HG03354 (cell line): ENCODE results near the gene KIAA0232.
"Not testable (repeated sequence)": the region's sequence is repeated elsewhere in the genome, so short reads cannot be mapped to it uniquely, and the experiment has no call there.

Source experiments
- ATAC-seq: cut with Tn5 transposase; IDR thresholded peaks from one replicate; pipeline ENCODE4 v1.9.1; 2021; ENCODE audit warnings: mild to moderate bottlenecking; ENCODE audit not compliant: unreplicated experiment, poor library complexity, severe bottlenecking

The KIAA0232 gene

DNA sequence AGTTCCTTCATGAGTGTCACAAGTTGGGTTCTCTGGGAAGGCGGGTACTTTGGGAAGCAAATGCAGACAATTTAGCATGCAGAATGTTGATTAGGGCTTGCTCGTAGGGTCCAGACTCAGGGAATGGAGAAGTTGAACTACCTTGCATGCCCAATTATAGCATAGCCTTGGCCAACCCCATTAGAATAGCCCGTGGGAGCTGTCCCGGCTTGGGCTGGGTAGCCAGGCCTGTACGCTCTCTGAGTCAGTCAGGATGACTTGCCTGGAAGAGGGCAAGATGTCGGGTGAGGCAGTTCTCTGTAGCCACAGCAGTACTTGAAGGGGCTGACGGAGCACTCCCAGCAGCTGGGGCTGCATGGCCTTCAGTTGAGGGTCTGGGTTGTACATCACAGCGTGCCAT, 19.5 kb downstream of the KIAA0232 start:
- ATAC-seq: no peak

DNA sequence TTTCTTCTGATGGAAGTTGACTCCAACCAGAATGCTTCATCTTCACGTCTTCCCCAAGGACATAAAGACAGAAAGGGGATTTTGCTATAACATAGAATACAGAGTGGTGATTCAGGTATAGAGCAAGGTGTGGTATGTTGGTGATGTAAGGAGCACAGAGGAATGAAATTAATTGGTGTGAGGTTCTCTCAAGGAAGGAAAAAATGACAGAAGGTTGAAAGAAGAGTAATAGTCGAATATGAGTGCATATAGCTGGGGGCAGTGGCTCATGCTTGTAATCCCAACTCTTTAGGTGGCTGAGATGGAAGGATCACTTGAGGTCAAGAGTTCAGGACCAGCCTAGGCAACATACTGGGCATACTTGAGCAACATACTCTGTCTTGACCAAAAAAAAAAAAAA, 20.1 kb downstream of the KIAA0232 start:
- no peak for ATAC-seq

GRCh38 chr4:6803246-6803645, 20.7 kb downstream of the KIAA0232 start:
- ATAC-seq: no peak

GRCh38 chr4:6804082-6804752, 21.7 kb downstream of the KIAA0232 start:
- ATAC-seq: no peak

DNA sequence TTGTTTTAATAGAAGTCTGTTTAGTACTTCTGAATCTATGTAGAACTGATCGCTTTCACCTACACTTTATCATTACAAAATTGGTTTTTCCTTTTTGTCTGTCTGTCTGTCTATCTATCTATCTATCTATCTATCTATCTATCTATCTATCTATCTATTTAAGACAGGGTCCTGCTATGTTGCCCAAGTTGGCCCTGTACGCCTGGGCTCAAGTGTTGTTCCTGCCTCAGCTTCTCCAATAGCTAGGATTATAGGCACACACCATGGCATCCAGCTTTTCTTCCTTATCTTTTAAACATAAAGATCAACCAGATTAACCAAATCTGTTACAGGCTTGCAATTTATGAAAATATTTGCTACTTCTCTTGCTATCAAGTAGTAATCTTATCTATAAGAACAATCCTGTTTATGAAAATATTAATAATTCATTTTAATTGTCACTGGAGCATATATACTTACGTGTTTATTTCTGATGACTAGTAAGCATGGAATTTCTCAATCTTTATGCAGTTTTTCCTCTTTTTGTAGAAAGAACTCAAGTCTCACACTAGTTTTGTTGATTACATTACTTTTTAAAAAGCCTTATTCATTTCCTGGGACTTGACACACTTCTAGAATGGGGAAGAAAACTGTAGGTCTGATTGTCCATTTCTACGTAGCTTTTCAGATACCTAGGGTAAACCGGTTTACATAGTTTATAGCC, 24.5 kb downstream of the KIAA0232 start:
- no peak for ATAC-seq

GRCh38 chr4:6808259-6808658, 25.7 kb downstream of the KIAA0232 start:
- ATAC-seq: no peak

- ATAC-seq: no peak
Observed at GRCh38 chr4:6811165-6811564, 28.6 kb downstream of the KIAA0232 start.

- no peak for ATAC-seq
Observed at GRCh38 chr4:6812766-6813165, 30.2 kb downstream of the KIAA0232 start.

DNA sequence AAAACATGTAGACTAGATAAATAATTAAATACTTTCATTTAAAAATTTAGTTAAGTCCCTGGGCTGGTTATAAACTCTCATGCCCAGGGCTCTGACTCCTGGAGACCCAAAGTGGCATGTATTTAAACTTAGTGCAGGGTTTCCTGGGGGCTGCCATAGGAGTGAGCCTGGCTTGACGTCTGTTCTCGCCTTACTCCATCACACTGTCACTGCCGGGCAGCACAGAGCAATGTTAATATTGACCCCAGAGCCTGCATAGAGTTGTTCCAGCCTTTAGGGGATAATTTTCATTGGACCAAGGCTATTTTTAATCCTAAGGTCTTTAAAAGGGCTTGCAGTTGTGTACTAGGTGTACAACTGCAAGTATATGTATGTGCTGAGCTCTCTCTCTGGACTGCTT, 31.2 kb downstream of the KIAA0232 start:
- ATAC-seq: no peak

GRCh38 chr4:6815029-6815836, 32.7 kb downstream of the KIAA0232 start:
- no peak for ATAC-seq

DNA sequence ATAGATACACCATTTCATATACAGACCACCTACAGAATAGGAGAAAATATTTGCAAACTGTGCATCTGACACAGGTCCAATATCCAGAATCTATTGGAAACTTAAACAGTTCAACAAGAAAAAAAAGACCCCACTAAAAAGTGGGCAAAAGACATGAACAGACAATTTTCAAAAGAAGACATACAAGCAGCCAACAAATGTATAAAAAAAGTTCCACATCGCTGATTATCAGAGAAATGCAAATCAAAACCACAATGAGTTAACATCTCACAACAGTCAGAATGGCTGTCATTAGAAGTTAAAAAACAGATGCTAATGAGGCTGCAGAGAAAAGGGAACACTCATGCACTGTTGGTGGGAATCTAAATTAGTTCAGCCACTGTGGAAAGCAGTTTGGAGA, 36.8 kb downstream of the KIAA0232 start:
- ATAC-seq: no peak

DNA sequence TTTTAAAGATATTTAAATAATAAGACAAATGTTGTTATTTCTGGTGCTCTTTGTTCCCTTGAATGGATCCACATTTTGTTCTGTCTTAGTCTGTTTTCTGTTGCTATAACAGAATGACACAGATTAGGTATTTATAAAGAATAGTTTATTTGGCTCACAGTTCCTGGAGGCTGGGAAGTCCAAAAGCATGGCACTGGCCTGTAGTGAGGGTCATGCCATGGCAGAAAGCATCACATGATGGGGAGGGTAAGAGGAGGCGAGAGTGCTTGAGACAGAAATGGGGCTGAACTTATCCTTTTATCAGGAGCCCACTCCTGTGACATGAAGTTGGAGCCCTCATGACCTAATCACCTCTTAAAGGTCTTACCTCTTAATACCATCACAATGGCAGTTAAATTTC, 38.2 kb downstream of the KIAA0232 start:
- no peak for ATAC-seq

- no peak for ATAC-seq
Observed at GRCh38 chr4:6824071-6824470, 41.5 kb downstream of the KIAA0232 start.

GRCh38 chr4:6824772-6825402, 42.4 kb downstream of the KIAA0232 start:
- no peak for ATAC-seq

- no peak for ATAC-seq
Observed at GRCh38 chr4:6825403-6825802, 42.9 kb downstream of the KIAA0232 start.

GRCh38 chr4:6826781-6827508, 44.4 kb downstream of the KIAA0232 start:
- no peak for ATAC-seq

GRCh38 chr4:6829086-6829485, 46.6 kb downstream of the KIAA0232 start:
- ATAC-seq: no peak

GRCh38 chr4:6834867-6835266, 52.3 kb downstream of the KIAA0232 start:
- no peak for ATAC-seq

DNA sequence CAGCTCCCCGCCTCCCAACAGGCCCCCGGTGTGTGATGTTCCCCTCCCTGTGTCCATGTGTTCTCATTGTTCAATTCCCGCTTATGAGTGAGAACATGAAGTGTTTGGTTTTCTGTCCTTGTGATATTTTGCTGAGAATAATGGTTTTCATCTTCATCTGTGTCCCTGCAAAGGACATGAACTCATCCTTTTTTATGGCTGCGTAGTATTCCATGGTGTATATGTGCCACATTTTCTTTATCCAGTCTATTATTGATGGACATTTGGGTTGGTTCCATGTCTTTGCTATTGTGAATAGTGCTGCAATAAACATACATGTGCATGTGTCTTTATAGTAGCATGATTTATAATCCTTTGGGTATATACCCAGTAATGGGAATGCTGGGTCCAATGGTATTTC, 53.1 kb downstream of the KIAA0232 start:
- not testable (repeated sequence) for ATAC-seq

DNA sequence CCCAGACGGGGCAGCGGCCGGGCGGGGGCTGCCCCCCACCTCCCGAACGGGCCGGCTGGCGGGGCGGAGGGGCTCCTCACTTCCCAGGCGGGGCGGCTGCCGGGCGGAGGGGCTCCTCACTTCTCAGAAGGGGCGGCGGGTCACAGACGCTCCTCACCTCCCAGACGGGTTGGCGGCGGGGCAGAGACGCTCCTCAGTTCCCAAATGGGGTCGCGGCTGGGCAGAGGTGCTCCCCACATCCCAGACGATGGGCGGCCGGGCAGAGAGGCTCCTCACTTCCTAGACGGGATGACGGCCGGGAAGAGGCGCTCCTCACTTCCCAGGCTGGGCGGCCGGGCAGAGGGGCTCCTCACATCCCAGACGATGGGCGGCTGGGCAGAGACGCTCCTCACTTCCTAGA, 54.6 kb downstream of the KIAA0232 start:
- not testable (repeated sequence) for ATAC-seq
